Uterus (tissue), 4 donors: ENCODE results near the gene SORBS1. TPM values are rescaled to one million over a fixed set of nuclear protein-coding genes. Genes with fewer than 3 reads are reported as not detected.

Experiments used
- DNase-seq, 2 donors: peaks; one replicate each; pipeline ENCODE4 v3.0.0-alpha.2; 2019 to 2020
- H3K27ac ChIP-seq, 2 donors: fragments of 200-600 bp; sonication (generic); 1 replicate in 1 of 2; 2 replicates in 1 of 2; pipeline ENCODE4 v1.5.1; 2016 to 2018
- H3K27me3 ChIP-seq, 2 donors: fragments of 200-600 bp; sonication (generic); one replicate each; pipeline ENCODE4 v1.5.1; 2018 to 2019; ENCODE audit warnings: control low read depth in 1 of 2
- H3K36me3 ChIP-seq, 2 donors: fragments of 200-600 bp; sonication (generic); one replicate each; pipeline ENCODE4 v1.5.1; 2019; ENCODE audit warnings: control low read depth in 1 of 2
- H3K4me1 ChIP-seq, 2 donors: fragments of 200-600 bp; sonication (generic); one replicate each; pipeline ENCODE4 v1.5.1; 2018 to 2019; ENCODE audit warnings: control low read depth in 1 of 2
- H3K4me3 ChIP-seq, 2 donors: fragments of 200-600 bp; sonication (generic); 1 replicate in 1 of 2; 2 replicates in 1 of 2; pipeline ENCODE4 v1.5.1; 2018 to 2019; ENCODE audit warnings: mild to moderate bottlenecking in 1 of 2
- H3K9me3 ChIP-seq, 2 donors: fragments of 200-600 bp; sonication (generic); one replicate each; pipeline ENCODE4 v1.5.1; 2019; ENCODE audit warnings: control low read depth in 1 of 2
- CTCF ChIP-seq, 4 experiments: fragments of 200-600 bp in 2 of 4; fragments of 450-650 bp in 2 of 4; sonication (generic) in 2 of 4; IDR thresholded peaks; one replicate each; pipeline ENCODE4 v1.5.1; 2016 to 2019; ENCODE audit warnings: antibody characterized with exemption in 4 of 4, mild to moderate bottlenecking in 2 of 4, moderate library complexity in 1 of 4
- POLR2A ChIP-seq, 2 donors: fragments of 450-650 bp; IDR thresholded peaks; one replicate each; pipeline ENCODE4 v1.6.1; 2016; ENCODE audit warnings: antibody characterized with exemption in 2 of 2, mild to moderate bottlenecking in 1 of 2, moderate library complexity in 1 of 2
- intact Hi-C: fragments of 100-400 bp; cut with DNase I; formaldehyde crosslinking; loops from one replicate; pipeline ENCODE4 v1.15.1; 2023; ENCODE audit warnings: low total_unique reads
- total RNA-seq, 4 donors: library from RNA; depleted of rRNA in 3 of 4; stranded (reverse); fragments of >200 nt in 3 of 4; gene quantifications; one replicate each; pipeline versions ENCODE4 v1.1.0 to v1.2.4, GENCODE V29; 2014 to 2023
- donor health status: DM: yes; HTN: yes; CAD: no.

The SORBS1 gene
- total RNA-seq, 4 donors from 2014 or later = 89.9 to 422 (median 271) TPM

- H3K4me1 ChIP-seq = peaks cover 0 to 3% of the 10 kb centered on the region in 2 donors
- no peaks in the 10 kb centered on the region for H3K27me3 ChIP-seq
- H3K36me3 ChIP-seq = no peaks in the 10 kb centered on the region
- DNase-seq = no peak
- TF ChIP-seq POLR2A (IDR thresholded peaks at IDR 0.05) = no peak
- TF ChIP-seq CTCF (IDR thresholded peaks at IDR 0.05) = no peak
- H3K27ac ChIP-seq = peak overlapping the region in 1 of 2 donors; percentile 88
- intact Hi-C loops = no loop called here
- no peaks in the 10 kb centered on the region for H3K9me3 ChIP-seq
- no peak overlapping the region for H3K4me3 ChIP-seq
Measured at GRCh38 chr10:95287281-95287680, 273.9 kb downstream of the SORBS1 start.

- H3K27ac ChIP-seq = peak overlapping the region in 1 of 2 donors; percentile 88
Measured at GRCh38 chr10:95286707-95287106, 274.5 kb downstream of the SORBS1 start.

GRCh38 chr10:95285556-95285955, 275.6 kb downstream of the SORBS1 start:
- H3K27me3 ChIP-seq = no peaks in the 10 kb centered on the region
- peak overlapping the region in 1 of 2 donors; percentile 29 for H3K27ac ChIP-seq
- H3K4me3 ChIP-seq = no peak overlapping the region
- peaks cover 0 to 3% of the 10 kb centered on the region in 2 donors for H3K4me1 ChIP-seq
- intact Hi-C loops = no loop called here
- no peak for TF ChIP-seq CTCF (IDR thresholded peaks at IDR 0.05)
- no peak for TF ChIP-seq POLR2A (IDR thresholded peaks at IDR 0.05)
- DNase-seq = no peak
- H3K9me3 ChIP-seq = no peaks in the 10 kb centered on the region
- no peaks in the 10 kb centered on the region for H3K36me3 ChIP-seq

More at GRCh38 chr10:95286707-95287106, 274.5 kb downstream of the SORBS1 start:
- H3K4me3 ChIP-seq = no peak overlapping the region
- H3K27me3 ChIP-seq = no peaks in the 10 kb centered on the region
- H3K9me3 ChIP-seq = no peaks in the 10 kb centered on the region
- TF ChIP-seq POLR2A (IDR thresholded peaks at IDR 0.05) (no peak), CTCF (IDR thresholded peaks at IDR 0.05) (no peak)
- intact Hi-C loops = no loop called here
- H3K36me3 ChIP-seq = no peaks in the 10 kb centered on the region
- DNase-seq = no peak
- H3K4me1 ChIP-seq = peaks cover 0 to 3% of the 10 kb centered on the region in 2 donors

GRCh38 chr10:95284807-95285206, 276.4 kb downstream of the SORBS1 start:
- intact Hi-C loops = no loop called here
- no peak for DNase-seq
- no peaks in the 10 kb centered on the region for H3K9me3 ChIP-seq
- TF ChIP-seq POLR2A (IDR thresholded peaks at IDR 0.05) (no peak), CTCF (IDR thresholded peaks at IDR 0.05) (no peak)
- no peak overlapping the region for H3K27ac ChIP-seq
- no peaks in the 10 kb centered on the region for H3K36me3 ChIP-seq
- no peaks in the 10 kb centered on the region for H3K27me3 ChIP-seq
- H3K4me1 ChIP-seq = peaks cover 0 to 3% of the 10 kb centered on the region in 2 donors
- H3K4me3 ChIP-seq = no peak overlapping the region

GRCh38 chr10:95282107-95282506, 279.1 kb downstream of the SORBS1 start:
- DNase-seq = no peak
- H3K4me3 ChIP-seq = no peak overlapping the region
- TF ChIP-seq POLR2A (IDR thresholded peaks at IDR 0.05) (no peak), CTCF (IDR thresholded peaks at IDR 0.05) (no peak)
- intact Hi-C loops = no loop called here
- H3K4me1 ChIP-seq = peaks cover 0 to 13% of the 10 kb centered on the region in 2 donors
- H3K27ac ChIP-seq = no peak overlapping the region
- H3K36me3 ChIP-seq = no peaks in the 10 kb centered on the region
- H3K9me3 ChIP-seq = no peaks in the 10 kb centered on the region
- no peaks in the 10 kb centered on the region for H3K27me3 ChIP-seq
